Adipose tissue (tissue), 3 donors: Measurements from ENCODE around the gene TP73. TPM values are rescaled to one million over a fixed set of nuclear protein-coding genes. Genes with fewer than 3 reads are reported as not detected.

ENCODE experiments used
- H3K27ac ChIP-seq: one replicate; pipeline ENCODE4 v1.5.1; 2013; ENCODE audit warnings: low read depth, low read length
- WGBS, 3 donors: extraction: QIAGEN DNeasy Blood & Tissue Kit; methylation state at CpG; one replicate each; pipeline ENCODE4 v1.1.7; 2013; 5-methylcytosine and 5-hydroxymethylcytosine counted together
- polyA plus RNA-seq, 3 donors: library from polyadenylated mRNA; stranded (reverse); fragments of 200-250 nt; gene quantifications; one replicate each; pipeline ENCODE4 v1.2.3, GENCODE V29; 2013
- donor health status: healthy with polysubstance abuse.
- donor health status: Bipolar disorder and iron deficiency.
- donor health status: healthy.

Gene TP73
- polyA plus RNA-seq, 3 donors: 0.01 to 0.24 TPM; not detected in 1

DNA sequence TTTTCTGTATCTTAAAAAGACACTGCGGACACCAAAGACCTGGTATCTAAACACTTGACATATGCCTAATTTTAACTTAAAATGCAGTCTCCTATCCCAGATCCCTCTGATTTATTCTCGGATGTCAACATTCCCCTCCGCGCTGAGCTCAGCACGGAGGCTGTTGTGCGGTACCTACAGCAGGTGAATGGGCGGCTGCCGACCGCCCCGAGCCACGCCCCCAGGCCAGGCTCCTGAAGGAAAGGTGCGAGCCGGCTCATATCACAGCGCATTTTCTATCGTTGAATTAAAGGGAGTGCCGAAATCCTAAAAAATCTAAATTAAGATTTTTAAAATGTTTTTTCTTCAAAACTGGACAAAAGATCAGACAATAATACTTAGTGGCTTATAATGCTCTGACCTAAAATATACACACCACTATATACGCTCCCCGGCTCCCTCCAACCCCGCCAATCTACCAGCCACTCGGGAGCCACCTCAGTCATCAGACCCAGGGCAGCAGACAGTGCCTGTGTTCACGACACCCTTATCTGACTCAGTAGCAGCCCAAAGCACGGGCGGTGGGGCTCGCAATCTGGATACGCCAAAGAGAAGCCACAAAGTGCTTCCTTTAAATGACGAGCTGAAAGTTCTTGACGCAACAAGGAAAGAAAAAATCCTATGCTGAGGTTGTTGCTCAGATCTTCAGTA lies 6.5 kb upstream of the TP73 start:
- H3K27ac ChIP-seq: no peak overlapping the region

DNA sequence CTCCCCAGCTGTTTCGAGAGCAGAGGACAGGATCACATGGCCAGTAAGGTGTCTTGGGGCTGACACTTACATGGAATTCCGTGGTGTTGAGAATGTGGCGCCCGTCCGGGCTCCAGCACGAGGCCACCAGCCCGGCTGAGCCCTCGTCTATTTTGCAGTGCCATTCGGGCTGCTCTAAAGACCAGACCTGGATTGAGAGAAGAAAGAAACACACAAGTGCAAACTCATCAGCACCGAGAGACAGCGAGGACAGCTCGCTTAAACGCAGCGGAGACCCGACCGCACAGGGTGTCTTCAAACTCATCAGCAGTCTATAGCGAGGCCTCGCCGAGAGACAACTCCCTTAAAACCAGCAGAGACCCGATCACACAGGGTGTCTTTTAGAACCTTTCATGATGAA lies 5.7 kb upstream of the TP73 start:
- 93 to 95% (median 95%) methylated on average over 20 of the region's 20 CpGs for WGBS, 3 donors
- no peak overlapping the region for H3K27ac ChIP-seq

More for the DNA sequence above, 6.5 kb upstream of the TP73 start:
- WGBS, 3 donors: 93 to 94% (median 94%) methylated on average over 27 of the region's 27 CpGs

DNA sequence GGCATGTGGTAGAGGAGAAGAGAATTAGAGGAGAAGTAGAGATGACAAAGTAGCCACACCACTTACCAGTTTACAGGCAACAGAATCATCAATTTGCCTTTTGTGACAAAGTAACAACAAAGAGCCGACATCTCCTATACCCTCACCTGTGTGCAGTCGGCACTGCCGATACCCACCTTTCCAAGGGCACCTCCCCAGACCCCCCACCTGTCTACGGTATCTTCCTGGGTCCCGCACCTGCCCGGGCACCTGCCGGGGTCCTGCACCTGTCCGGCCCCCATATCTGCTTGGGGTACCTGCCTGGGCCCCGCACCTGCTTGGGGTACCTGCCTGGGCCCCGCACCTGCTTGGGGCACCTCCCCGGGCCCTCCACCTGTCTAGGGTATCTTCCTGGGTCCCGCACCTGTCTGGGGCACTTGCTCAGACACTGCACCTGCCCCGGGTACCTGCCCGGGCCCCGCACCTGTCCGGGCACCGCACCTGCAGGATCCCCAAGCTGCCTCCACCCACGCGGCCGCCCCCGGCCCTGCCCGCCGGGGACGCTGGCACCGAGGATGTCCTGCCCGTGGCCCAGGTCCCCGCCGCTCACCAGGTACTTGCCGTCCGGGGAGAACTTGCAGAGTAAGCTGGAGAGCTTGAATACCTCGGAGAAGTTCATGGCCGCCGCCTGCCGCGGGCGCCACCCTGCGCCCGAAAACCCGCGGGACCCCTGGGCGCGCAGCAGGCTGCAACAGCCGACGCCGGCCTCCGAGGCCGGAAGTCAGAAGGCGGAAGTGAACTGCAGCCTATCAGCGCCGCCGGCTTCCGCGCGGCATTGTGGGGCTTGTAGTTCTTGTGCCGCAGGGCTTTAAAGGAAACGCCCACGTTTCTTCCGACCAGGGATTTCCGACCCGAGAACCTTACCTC lies 2.7 kb upstream of the TP73 start, which contains the start of gene WRAP73:
Gene WRAP73, minus strand, starts transcription at position 762 of the 906 bp plus-strand sequence. Its CDS starts 104 bp downstream, at position 658.
- WGBS, 3 donors: 2 to 4% (median 2%) methylated on average over 57 to 60 of the region's 60 CpGs
- no peak within 1 kb of the TSS for H3K27ac ChIP-seq

DNA sequence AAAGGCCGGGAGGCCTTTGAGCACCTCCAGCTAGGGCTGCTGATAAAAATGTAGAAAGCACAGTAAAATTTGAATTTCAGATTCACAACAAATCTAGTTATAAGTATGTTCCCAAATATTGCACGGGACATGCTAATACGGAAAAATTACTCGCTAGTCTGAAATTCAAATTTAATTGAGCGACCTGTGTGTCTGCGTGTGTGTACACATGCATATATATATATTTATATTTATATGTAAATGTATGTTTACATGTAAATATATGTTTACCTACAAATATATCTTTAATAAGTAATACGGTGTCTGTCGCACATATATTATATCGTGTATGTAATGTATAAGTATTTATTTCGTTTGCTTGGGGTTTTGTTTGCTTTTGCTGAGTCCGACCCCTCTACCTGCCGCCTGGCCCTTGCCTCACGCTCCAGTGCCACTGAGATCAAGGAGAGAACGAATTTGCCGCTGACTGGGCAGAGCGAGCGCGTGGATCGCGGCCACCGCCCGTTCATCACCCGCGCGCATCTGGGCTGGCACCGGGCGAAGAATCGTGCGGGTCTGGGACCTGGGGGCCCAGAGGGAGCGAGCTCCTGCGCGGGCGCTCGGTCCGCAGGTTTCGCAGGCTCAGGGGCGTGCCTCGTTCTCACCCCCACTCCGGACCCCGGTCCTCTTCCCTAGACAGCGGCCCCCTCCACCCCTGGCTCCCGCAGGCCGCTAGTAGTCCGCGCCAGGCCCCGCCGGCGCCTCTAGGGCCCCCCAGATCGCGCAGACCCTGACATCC lies 1.9 kb upstream of the TP73 start:
- H3K27ac ChIP-seq: no peak overlapping the region
- 10 to 11% (median 11%) methylated on average over 41 to 50 of the region's 50 CpGs for WGBS, 3 donors

DNA sequence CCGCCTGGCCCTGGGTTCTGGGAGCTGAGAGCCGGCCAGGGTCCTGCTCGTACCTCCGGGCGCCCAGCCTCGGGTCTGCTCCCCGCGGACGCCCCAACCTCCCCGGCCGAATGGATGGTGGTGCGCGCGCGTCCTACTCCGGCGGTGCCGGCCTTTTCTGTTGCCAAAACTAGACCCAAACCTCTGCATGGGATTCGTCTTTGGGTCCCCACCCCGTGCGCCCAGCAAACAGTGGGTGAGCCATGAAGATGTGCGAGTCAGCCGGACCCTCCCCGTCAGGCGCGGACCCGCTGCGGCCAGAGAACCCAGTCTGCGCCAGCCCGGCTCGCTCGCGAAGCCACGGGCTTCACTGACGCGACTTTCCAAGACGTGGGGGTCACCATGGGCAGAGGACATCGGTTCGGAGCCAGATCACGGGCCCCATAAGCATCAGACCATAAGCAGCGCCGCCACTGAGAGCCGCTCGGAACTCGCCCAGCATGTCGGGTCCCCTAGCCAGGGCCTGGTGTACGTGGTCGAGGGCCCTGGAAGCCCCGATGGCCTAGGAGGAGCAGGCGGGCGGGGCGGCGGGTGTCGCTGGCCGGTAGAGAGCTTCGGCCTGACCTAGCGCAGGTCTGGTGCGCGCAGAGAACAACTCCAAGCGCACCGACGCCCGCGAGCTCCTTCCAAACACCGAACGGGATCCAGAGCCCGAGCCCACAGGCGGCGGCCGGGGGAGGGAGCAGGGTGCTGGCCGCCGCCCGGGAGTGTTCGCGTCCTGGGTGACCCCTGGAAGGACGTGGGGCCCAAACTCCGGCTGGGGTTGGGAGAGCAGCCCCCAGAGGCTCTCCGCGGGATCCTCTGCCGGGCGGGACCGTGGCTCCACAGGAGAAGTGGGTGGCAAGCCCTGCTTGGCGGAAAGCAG lies 1.0 kb upstream of the TP73 start:
- H3K27ac ChIP-seq: no peak overlapping the region
- 5 to 7% (median 6%) methylated on average over 77 to 83 of the region's 83 CpGs for WGBS, 3 donors

DNA sequence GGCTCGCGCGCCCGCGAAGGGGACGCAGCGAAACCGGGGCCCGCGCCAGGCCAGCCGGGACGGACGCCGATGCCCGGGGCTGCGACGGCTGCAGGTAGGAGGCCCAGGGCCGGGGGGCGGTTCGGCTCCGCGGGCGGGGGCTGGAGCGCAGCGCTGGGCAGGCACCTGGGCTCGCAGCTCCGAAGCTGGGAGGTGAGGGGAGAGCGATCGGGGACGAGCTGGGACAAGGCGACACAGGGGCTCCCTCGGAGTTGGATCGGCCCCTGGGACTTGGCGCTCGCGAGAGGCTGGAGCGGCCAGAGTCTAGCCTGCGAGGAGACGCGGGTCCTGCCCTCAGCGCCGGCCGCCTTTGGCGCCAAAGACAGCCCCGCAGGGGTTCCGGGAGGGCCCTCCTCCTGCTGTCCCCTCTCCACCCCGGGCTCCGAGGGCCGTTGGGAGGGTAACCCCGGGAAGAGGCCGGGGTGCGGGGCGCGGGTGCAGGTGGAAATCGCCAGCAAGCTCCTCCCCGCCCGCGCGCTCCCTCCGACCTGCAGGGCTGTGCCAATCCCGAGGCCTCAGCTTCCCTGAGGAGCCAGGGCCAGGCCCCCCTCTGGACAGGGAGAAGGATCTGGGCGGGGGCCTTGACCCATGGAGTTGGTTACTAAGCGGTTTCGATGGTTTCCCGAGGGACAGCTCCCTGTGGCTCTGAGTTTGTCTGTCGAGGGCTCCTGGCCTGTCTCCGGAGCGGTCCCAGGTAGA lies 401 bp downstream of the TP73 start:
- H3K27ac ChIP-seq: no peak overlapping the region
- WGBS, 3 donors: 4 to 8% (median 4%) methylated on average over 49 to 68 of the region's 68 CpGs

DNA sequence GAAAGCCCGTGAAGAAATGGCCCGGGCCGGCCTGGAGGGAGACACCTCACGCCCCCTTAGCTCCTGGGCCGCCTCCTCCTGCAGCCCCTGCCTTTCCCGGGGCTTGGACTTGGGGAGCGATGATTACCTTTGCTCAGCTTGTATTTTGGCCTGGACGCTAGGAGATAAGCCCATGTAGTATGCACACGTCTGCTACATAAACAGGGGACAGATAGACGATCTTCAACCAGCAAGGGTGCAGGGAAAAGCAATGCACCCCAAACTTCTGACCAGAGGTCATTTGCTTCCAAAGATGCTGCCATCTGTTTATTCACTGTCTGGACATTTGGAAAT lies 936 bp downstream of the TP73 start:
- WGBS, 3 donors: 32 to 40% (median 33%) methylated on average over 10 of the region's 10 CpGs
- no peak overlapping the region for H3K27ac ChIP-seq

DNA sequence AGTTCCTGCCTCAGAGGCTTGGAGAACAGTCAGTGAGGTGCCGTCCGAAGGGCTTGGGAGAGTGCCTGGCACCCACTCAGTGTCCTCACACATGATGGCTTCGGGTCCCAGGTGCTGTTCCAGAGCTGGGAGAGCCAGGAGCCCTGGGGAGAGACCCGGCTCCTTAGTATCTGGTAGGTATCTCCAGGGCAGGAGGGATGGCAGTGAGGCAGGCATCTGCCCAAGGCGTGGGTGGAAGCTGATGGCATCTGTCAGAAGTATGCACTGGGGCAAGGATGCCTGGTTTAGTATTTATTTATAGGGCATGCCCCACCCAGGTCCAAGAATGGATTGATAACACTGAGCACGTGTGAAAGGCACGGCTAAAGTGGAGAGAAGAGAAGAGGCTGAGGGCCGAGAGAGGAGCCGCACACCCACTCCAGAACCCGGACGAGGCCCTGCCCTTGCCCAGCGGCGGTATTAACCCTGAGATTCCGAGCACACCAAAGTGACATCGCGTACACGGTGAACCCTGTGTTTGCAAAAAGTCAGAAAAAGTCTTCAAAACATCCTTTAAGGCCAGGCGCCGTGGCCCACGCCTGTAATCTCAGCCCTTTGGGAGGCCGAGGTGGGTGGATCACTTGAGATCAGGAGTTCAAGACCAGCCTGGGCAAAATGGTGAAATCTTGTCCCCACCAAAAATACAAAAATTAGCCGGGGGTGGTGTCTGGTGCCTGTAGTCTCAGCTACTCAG lies 2.4 kb downstream of the TP73 start:
- WGBS, 3 donors: 84 to 90% (median 86%) methylated on average over 22 of the region's 22 CpGs
- no peak overlapping the region for H3K27ac ChIP-seq

DNA sequence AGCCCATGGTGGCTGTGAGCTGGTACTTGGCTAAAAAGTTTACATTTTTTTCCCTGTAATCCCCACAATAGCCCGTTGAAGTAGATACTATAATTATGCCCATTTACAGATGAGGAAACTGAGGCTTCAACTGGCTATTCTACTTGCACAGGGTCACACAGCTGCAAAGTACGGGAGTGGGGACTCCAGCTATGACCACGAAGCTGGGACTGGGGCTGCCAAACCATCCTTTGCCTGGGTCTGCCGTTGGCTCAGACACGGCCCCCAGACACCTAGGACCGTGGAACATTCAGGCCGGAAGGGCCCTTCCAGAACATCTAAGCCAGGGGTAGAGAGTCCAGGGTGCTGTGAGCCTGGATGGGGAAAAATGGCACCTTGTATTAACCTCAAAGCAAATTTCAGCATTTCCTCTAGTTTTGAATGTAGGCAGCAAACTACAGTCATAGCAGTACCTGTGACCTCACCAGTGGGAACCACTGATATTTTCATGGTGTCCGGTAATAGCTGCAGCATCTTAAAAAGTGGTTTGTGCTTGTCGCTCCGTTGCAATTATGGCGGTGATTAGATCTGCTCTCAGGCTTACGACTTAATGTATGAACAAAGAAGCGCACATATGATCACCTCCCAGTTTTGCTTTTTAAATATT lies 4.3 kb downstream of the TP73 start:
- 80 to 89% (median 85%) methylated on average over 13 of the region's 13 CpGs for WGBS, 3 donors
- H3K27ac ChIP-seq: no peak overlapping the region

DNA sequence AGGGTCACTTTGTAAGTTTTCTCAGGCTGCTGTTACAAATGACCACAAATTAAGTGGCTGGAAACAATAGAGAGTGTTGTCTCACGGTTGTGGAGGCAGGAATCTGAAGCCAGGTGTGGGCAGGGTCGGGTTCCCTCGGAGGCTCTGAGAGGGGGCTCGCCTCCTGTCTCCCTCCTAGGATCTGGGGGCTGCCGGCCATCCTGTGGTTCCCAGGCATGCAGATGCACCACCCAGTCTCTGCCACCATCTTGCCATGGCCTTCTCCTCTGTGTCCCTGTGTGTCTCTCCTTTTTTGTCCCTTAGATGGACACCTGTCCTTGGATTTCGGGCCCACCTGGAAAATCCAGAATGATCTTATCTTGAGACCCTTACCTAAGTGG lies 4.8 kb downstream of the TP73 start:
- 69 to 73% (median 71%) methylated on average over 6 of the region's 6 CpGs for WGBS, 3 donors
- no peak overlapping the region for H3K27ac ChIP-seq

DNA sequence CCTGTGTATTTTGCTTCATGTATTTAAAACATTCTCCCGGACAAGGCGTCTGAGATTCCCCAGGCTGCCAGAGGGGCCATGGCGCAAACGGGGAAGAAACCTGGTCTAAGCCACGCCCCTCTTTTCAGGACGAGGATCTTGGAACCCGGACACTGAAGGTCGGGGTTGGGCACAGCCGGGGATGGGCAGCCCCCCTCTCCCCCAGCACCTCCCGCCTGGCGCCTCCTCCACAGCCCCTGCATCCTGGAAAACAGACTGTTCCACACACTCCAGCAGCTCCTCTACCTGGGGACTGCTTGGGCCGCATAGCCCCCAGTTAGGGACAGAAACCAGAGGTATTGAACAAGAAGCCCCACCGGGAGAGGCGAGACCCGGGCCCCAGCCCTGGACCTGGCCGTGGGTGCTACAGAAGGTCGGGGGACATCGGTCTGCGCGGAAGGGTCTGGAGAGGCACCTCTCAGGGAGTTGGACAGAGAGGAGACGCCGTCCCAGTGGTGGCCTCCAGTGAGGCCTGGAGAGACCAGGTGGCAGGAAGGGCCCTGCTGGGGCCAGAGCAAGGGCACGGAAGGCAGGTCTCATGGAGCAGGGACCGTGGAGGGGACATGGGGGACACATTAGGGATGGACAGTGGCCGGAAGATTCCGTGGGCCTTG lies 5.4 kb downstream of the TP73 start:
- WGBS, 3 donors: 74 to 83% (median 79%) methylated on average over 26 of the region's 26 CpGs
- H3K27ac ChIP-seq: no peak overlapping the region

DNA sequence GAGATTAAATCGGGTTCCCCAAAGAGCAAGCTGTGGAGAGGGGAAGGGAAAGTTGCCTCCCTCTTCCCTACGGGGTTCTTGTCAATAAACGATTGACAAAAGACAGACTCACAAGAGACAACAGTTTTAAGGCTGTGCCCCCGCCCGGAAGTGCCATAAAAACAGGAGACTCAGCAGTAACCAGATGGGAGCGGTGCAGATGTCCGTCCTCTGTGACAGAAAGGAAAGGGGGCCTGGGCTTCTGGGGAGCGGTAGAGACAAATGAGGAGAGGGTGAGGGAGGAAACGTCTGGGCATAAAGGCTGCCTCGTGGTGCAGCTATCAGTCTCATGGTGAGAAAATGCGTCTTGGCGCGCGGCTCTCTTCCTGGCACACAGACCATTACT lies 5.9 kb downstream of the TP73 start:
- 46 to 73% (median 49%) methylated on average over 14 of the region's 14 CpGs for WGBS, 3 donors
- H3K27ac ChIP-seq: no peak overlapping the region

DNA sequence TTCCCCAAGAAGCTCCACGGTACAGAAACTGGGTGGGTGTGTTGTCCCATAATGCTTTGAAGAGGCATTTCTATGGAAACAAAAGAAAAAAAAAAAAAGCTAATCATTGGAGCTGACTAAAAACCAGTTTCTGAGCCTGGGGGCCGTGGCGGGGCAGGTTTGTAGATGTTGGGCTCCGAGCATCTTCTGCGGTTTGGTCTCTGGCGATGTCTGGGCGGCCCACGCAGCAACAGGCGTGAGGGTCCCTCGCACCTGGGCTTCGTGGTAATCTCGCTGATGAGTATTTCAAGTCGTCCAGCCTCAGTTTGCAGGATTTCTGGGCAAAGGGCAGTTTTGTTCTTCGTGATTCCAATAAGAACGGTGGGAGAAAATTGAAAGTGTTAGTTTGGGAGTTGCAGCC lies 6.8 kb downstream of the TP73 start:
- 77 to 92% (median 84%) methylated on average over 15 of the region's 15 CpGs for WGBS, 3 donors

DNA sequence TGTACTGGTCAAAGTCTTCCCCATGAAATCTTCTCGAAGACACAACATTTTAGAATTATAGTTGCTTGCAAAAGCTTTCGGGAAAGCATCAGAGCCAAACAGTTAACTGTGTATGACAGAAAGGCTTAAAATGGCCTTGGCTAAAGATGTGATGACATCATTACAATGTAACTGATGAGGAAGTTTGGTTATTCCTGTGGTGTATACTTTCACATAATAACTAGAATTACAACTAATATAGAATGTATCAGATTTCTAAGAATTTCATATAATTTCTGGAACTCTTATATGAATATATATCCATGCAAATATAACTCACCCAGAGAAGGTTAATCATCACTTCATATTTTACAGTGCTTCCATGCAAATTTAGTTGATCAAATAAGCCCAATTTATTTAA lies 8.4 kb downstream of the TP73 start:
- WGBS, 3 donors: 78 to 79% (median 79%) methylated on average over 2 of the region's 2 CpGs
- no peak overlapping the region for H3K27ac ChIP-seq

More for the DNA sequence above, 6.8 kb downstream of the TP73 start:
- H3K27ac ChIP-seq: no peak overlapping the region

DNA sequence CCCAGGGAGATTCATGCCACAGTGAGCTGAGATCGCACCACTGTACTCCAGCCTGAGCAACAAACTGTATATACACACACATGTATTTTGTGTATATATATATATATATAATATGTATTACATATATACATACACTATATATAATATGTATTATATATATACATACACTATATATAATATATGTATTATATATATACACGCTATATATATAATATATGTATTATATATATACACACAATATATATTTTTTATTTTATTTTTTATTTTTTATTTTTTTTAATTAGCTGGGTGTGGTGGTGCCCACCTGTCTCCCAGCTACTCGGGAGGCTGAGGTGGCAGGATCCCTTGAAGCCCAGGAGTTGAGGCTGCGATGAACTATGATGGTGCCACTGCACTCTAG lies 9.3 kb downstream of the TP73 start:
- 94 to 96% (median 96%) methylated on average over 4 of the region's 4 CpGs for WGBS, 3 donors
- no peak overlapping the region for H3K27ac ChIP-seq
